MM.1S (cell line): ENCODE measurements around the gene KCNQ1.

Source experiments
- DNase-seq: peaks from one replicate; pipeline ENCODE4 v3.0.0-alpha.2; 2015
- H2AFZ ChIP-seq: fragments of 300-600 bp; sonication (generic); 2 replicates; pipeline ENCODE4 v1.6.0; 2016; ENCODE audit warnings: antibody characterized with exemption, low read length
- H3F3A ChIP-seq: fragments of 300-600 bp; sonication (generic); 2 replicates; pipeline ENCODE4 v1.6.1; 2016; ENCODE audit warnings: mild to moderate bottlenecking, antibody characterized with exemption, low read length, moderate library complexity, mixed read lengths; ENCODE audit not compliant: insufficient read depth
- H3K27ac ChIP-seq: fragments of 300-600 bp; sonication (generic); 2 replicates; pipeline ENCODE4 v1.5.1; 2016; ENCODE audit warnings: mild to moderate bottlenecking, low read length
- H3K27me3 ChIP-seq: fragments of 300-600 bp; sonication (generic); replicated peaks from 2 replicates; pipeline ENCODE4 v1.6.0; 2016; ENCODE audit warnings: low read length; ENCODE audit not compliant: insufficient read depth
- H3K36me3 ChIP-seq: fragments of 300-600 bp; sonication (generic); replicated peaks from 2 replicates; pipeline ENCODE4 v1.6.1; 2016; ENCODE audit warnings: mild to moderate bottlenecking, low read length, mixed read lengths; ENCODE audit not compliant: insufficient read depth
- H3K4me1 ChIP-seq: fragments of 300-600 bp; sonication (generic); 2 replicates; pipeline ENCODE4 v1.6.1; 2016; ENCODE audit warnings: low read length, mixed read lengths
- H3K4me2 ChIP-seq: fragments of 300-600 bp; sonication (generic); 2 replicates; pipeline ENCODE4 v1.6.0; 2016; ENCODE audit warnings: low read depth, low read length
- H3K4me3 ChIP-seq: fragments of 300-600 bp; sonication (generic); 2 replicates; pipeline ENCODE4 v1.5.1; 2016; ENCODE audit warnings: low read length, mixed read lengths
- H3K79me2 ChIP-seq: fragments of 300-600 bp; sonication (generic); 2 replicates; pipeline ENCODE4 v1.6.1; 2016; ENCODE audit warnings: mixed run types, low read length, mixed read lengths
- H3K9ac ChIP-seq: fragments of 300-600 bp; sonication (generic); 2 replicates; pipeline ENCODE4 v1.6.1; 2016; ENCODE audit warnings: low read length, mixed read lengths
- H3K9me2 ChIP-seq: fragments of 300-600 bp; sonication (generic); replicated peaks from 2 replicates; pipeline ENCODE4 v1.6.1; 2016; ENCODE audit warnings: mild to moderate bottlenecking, low read length, mixed read lengths; ENCODE audit not compliant: insufficient read depth
- H3K9me3 ChIP-seq: fragments of 300-600 bp; sonication (generic); replicated peaks from 2 replicates; pipeline ENCODE4 v1.6.1; 2016; ENCODE audit warnings: mild to moderate bottlenecking, low read length, mixed read lengths; ENCODE audit not compliant: insufficient read depth
- H4K20me1 ChIP-seq: fragments of 300-600 bp; sonication (generic); 2 replicates; pipeline ENCODE4 v1.6.1; 2016; ENCODE audit warnings: mild to moderate bottlenecking, low read length, moderate library complexity, mixed read lengths; ENCODE audit not compliant: insufficient read depth
- CTCF ChIP-seq: fragments of 300-600 bp; sonication (generic); IDR thresholded peaks from 2 replicates; pipeline ENCODE4 v1.5.1; 2016; ENCODE audit warnings: antibody characterized with exemption, low read length, mixed read lengths
- EZH2 ChIP-seq: fragments of 300-600 bp; sonication (generic); optimal IDR thresholded peaks from 2 replicates; pipeline ENCODE3; 2017; ENCODE audit warnings: low read depth, mild to moderate bottlenecking, antibody characterized with exemption, low read length, mixed read lengths
- EZH2phosphoT487 ChIP-seq: fragments of 300-600 bp; sonication (generic); IDR thresholded peaks from 2 replicates; pipeline ENCODE4 v1.6.1; 2018; ENCODE audit warnings: antibody characterized with exemption, low read length

KCNQ1 gene

GRCh38 chr11:2421996-2422395, 22.8 kb upstream of the KCNQ1 start:
- Histone ChIP-seq H2AFZ (no peak overlapping the region), H3K4me2 (no peak overlapping the region), H3K4me1 (no peaks in the 10 kb centered on the region), H3K9me3 (no peaks in the 10 kb centered on the region), H3K4me3 (no peak overlapping the region), H3K36me3 (no peaks in the 10 kb centered on the region), H3K27ac (no peak overlapping the region), H3K27me3 (peaks cover 85% of the 10 kb centered on the region), H3K9me2 (no peaks in the 10 kb centered on the region), H4K20me1 (no peaks in the 10 kb centered on the region), H3K9ac (no peak overlapping the region), H3K79me2 (no peaks in the 10 kb centered on the region), H3F3A (no peaks in the 10 kb centered on the region)
- no peak for TF ChIP-seq EZH2
- no peak for TF ChIP-seq EZH2phosphoT487
- TF ChIP-seq CTCF: no peak
- no peak for DNase-seq

DNA sequence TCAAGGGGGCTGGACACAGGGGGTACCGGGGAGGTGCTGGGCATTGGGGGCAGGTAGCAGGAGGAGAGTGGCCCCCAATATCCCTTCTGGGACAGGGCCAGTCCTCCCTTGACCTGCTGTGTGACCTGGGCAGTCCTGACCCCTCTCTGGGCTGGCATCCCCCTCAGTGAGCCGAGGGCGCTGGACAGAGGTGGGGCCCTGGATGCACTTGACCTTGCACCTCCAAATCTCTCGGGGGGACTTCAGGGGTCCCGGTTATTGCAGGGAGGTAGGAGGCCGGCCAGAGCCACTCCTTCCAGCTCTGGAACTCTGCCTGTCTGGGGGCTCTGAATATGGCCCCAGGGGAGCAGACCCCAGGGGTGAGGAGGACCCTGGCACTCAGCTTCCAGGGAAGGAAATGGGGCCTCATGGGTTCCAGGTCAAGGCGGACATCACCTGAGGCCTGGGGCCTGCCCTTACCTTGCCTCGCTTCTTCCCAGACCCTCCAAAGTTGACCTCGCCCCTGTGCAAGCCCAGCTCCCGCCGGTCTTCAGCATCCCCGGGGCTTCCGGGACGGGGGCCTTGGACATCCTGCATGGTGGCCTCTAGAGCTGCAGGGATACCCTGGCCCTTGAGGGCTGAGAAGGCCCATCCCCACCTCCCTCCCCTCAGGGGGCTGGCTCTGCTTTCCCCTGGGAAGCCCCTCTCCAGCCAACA, 22.2 kb upstream of the KCNQ1 start:
- Histone ChIP-seq H3K79me2 (no peaks in the 10 kb centered on the region), H3K4me1 (no peaks in the 10 kb centered on the region), H4K20me1 (no peaks in the 10 kb centered on the region), H3K9me3 (no peaks in the 10 kb centered on the region), H3K36me3 (no peaks in the 10 kb centered on the region), H3K4me2 (no peak overlapping the region), H3K27me3 (peaks cover 87% of the 10 kb centered on the region), H2AFZ (no peak overlapping the region), H3K9ac (no peak overlapping the region), H3F3A (no peaks in the 10 kb centered on the region), H3K9me2 (no peaks in the 10 kb centered on the region), H3K4me3 (no peak overlapping the region), H3K27ac (no peak overlapping the region)
- DNase-seq: no peak
- TF ChIP-seq EZH2 (no peak), CTCF (no peak), EZH2phosphoT487 (no peak)

GRCh38 chr11:2423157-2424025, 21.4 kb upstream of the KCNQ1 start:
- Histone ChIP-seq H3K4me3 (no peak overlapping the region), H3K36me3 (no peaks in the 10 kb centered on the region), H3K4me1 (no peaks in the 10 kb centered on the region), H2AFZ (no peak overlapping the region), H3K79me2 (no peaks in the 10 kb centered on the region), H3K27me3 (peaks cover 81% of the 10 kb centered on the region), H3K9ac (no peak overlapping the region), H3F3A (no peaks in the 10 kb centered on the region), H3K9me3 (no peaks in the 10 kb centered on the region), H3K4me2 (no peak overlapping the region), H4K20me1 (no peaks in the 10 kb centered on the region), H3K27ac (no peak overlapping the region), H3K9me2 (no peaks in the 10 kb centered on the region)
- DNase-seq: no peak
- TF ChIP-seq EZH2phosphoT487: no peak
- no peak for TF ChIP-seq CTCF
- TF ChIP-seq EZH2: no peak
